T-helper 2 cell (primary cell): ENCODE data around the gene SPRED2.
A peak's percentile ranks its signal among the peaks of the same experiment; 100 is the strongest.

Source experiments
- DNase-seq, 5 experiments: peaks; one replicate each; pipeline versions ENCODE4 v3.0.0 to v3.0.0-alpha.2; 2012 to 2022

Gene SPRED2

DNA sequence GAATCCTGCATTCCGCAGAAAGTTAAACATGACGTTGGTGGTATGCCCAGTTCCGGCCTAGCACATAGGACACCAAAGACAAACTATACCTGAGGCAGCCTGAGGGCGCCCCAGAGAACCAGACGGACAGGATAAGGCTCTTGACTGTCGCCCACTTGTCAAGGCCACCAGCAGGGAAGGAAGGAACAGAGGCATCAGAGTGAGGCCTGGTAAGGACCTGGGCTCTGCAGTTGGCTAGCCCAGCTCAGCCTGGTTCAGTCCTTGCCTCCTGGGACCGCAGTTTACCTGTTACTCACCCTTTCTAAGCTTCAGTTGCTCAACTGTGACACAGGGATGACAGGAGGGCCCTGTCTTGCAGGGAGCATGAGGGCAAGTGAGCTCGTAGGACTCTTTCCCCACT is 122.7 kb downstream of the SPRED2 start:
- DNase-seq: no peak

DNA sequence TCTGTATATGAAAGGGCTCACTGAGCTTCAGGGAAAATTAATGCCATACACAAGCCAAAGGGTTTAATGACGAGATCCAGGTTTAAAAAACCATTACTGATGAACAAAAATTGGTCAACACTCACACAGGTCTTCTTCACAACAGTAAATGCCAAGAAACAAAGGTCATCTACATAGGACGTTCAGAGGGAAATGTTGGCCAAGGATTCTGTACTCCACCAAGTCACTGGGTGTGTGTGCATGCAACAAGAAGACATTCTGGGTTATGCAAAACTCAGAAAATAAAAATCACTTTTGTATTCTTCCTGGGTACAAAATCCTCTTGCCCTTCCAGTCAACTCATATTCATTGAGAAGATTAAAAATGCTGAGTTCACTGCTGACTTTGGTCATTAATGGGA is 126.5 kb downstream of the SPRED2 start:
- DNase-seq: no peak

DNA sequence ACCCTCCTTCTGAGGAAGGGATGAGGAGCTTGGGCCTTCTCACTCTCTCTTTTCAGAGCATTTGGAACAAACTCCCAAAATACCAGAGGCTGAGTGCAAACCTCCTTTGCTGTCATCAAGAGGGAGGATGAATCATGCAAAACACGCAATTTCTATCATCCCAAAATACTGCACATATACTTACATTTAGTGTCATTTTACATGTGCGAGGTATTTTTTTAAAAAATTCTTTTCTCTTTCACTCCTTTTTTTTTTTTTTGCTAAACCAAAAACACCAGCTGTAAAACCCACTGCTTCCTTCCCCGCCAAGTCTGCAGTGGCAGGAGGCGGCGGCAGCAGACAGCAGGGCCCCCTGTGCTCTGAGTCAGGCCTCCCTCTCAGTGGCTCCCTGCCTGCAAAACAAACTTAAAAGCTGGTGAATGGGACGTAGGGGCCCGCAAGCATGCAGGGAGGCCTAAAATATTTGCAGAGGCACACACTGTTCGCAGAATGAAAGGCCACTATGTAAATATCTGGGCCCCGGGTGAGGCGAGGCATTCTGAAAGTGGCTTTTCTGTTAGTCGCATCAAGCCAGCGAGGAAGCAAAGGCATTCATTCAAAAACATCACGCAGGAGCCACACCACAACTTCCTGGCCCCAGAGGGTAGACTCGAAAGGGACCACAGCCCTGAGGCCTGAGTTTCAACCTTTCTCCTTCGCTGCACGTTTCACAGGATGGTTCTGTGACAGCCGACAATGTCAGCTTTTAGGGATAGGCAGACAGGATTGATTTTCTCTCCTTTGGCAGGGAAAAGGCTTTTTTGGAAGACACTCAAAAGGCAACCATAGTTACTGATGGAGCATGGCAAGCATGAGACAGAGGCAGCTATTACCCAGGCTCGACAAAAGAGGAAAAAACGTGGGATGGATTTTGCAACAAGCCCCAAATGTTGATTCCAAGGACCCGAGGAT is 131.4 kb downstream of the SPRED2 start:
- peak in 4 of 5 experiments; percentile 26 to 93 (median 71) for DNase-seq

- DNase-seq: no peak
Observed at GRCh38 chr2:65300134-65300760, 132.2 kb downstream of the SPRED2 start.

GRCh38 chr2:65299246-65299645 is 133.2 kb downstream of the SPRED2 start:
- peak in 2 of 5 experiments; percentile 29 to 55 for DNase-seq

DNA sequence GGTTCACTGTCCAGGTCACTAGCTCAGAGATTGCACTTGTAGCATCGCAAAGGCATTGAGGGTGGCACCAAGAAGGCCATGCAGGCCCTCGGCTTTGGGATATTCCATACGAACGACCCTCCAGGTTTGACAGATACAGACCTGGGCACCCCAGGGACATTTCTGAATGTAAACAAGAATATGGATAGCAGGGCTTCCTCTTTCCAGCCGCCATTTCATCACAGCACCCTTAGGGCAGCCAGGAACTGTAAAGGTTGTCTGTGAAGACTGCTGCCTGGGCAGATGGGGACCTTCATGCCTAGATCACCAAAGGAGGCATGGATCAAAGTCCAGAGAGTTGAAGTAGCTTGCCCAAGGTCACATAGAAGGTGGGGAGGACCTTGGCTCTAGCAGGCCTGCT is 134.3 kb downstream of the SPRED2 start:
- DNase-seq: no peak

DNA sequence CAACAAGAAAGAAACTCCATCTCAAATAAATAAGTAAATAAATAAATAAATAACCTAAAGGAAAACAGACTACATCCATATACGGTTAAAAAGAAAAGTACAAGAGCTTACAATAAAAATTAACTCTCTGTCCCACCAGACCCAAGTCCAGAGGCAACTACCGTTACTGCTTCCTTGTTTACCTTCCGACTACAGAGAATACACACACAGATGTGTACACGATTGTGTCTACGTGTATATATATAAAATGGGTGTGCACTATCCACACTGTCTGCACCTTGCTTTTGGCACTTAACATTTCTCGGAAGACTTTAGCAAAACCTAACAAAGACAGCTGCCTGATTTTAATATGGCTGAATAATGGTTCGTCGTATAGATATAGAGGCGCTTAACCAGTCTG is 134.9 kb downstream of the SPRED2 start:
- DNase-seq: no peak

DNA sequence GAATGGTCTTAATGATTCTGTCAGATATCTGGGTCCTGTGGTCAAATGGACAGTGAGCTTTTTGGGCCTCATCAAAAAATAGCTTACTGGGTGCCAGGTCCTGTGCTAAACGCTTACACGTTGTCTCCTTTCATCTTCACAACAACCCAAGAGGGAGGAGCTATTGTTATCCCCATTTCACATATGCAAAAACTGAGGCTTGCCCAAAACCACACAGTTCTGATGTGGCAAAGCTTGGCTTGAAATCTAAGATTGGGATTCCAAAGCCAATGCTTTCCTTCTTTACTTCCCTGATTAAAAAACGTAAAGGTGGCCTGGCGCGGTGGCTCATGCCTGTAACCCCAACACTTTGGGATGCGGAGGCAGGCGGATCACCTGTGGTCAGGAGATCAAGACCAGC is 135.4 kb downstream of the SPRED2 start:
- peak in 1 of 5 experiments; percentile 24 for DNase-seq

- no peak for DNase-seq
Observed at GRCh38 chr2:65294701-65295100, 137.7 kb downstream of the SPRED2 start.

DNA sequence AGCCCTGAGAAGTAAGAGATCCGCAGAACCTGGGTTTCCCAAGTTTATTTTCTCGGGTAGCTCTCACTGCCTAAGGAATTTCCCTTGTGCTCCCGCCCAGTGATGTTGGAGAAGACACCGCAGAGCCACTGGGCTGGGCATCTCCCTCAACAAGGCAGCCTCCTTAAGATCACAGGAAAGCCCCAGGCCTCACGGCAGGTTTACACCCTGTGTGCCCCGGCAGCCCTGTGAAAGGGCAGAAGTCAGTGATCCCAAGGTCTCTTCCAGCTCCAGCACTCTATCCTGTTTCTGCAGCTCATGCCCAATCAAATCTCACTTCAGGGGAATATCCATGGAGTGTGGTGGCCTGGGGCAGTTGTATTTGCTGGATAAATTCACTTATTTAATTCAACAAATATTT is 138.3 kb downstream of the SPRED2 start:
- DNase-seq: no peak

DNA sequence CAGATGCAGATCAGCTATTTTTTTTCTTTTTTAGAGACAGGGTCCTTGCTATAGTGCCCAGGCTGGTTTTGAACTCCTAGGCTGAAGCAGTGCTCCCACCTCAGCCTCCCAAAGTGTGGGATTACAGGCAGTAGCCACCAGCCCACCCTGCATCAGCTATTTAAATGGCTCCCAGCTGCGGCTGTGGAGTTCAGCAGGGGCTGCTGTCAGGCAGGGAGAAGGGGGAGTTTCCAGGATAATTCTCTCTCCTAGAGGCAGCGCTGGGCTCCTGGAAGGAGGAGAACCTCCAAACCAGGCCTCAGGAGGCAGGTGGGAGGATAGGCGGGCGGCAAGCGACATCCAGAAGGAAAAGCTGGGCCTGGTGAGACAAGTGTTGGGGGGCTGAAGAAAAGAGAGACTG is 139.0 kb downstream of the SPRED2 start:
- DNase-seq: no peak

DNA sequence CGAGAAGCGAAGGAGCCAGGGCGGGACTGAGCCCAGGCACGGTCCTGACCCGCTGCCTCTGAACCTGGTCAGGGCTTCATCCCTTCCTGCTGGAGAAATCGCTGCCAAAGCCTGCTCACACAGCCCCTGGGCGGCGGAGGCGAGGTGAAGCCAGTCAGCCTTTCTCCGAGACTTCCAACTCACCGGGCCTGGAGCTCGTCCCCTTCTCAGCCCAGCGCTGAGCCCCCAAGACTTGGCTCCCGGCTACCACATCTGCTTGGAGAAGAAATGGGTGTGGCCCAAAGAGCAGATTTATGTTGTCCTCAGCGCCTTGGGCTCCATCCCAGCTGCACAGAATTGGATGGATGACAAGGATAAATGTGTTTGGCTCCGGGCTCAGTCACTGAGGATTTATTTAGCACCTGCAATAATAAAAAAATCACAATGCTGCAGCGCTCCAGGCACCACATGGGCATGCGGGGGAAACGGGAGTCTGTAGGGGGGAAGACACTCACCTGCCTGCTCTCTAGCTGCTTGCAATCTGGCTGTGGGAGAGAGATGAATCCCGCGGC is 139.9 kb downstream of the SPRED2 start:
- no peak for DNase-seq

DNA sequence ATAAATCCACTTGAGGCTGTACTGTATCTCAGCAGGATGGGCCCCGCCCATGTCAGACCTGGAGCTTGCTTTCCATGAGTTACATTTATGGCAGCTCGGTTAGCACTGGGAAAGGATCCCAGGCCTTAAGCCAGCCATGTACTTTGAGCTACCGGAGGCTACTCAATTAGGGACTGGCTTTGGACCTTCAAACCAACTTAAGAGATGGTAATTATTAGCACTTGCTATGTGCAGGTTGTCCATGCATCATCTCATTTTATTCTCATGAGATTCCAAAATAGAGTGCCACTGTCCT is 140.3 kb downstream of the SPRED2 start:
- DNase-seq: no peak

- DNase-seq: no peak
Observed at GRCh38 chr2:65291216-65292105, 140.9 kb downstream of the SPRED2 start.

DNA sequence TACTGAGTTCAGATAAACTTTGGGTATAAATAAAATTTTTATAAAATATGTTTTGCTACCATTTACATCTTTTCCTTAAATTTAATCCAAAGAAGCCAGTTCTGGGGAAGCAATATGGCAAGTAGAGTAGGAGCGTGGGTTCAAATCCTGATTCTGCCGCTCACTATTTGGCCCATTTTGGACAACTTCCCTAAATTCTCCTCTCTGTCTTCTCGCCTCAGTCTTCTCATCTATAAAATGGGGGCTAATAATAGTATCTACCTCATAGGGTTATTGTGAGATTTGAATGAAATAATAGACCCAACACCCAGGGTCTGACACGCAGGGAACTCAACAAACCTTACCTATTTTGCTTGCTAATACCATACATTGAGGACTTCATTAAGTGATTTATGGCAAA is 145.0 kb downstream of the SPRED2 start:
- no peak for DNase-seq

DNA sequence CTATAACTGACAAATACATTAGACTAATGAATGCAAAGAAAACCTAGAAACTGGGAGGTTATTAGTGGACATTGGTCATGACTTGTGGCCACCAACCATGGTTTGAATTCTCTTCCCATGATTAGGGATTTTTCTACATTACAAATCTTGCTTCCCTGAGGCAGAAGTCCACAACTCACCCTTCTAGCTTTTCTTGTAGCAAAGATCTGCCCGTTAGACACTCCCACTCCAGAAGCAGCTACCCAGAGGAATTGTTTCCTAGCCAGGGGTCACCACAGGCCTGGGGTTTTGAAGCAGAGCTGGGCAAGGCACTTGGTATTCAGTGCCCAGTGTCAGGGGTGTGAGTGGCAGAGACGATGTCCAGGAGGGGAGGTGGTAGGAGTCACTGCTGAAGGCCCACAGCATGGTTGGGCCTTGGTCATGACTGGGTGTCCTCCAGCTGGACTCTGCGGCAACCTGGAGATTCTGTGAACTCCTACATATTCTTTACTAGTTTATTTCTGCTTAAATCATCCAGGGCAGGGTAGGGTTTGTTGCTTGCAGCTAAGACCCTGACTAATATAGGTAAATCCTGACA is 149.8 kb downstream of the SPRED2 start:
- no peak for DNase-seq

GRCh38 chr2:65281627-65282351 is 150.6 kb downstream of the SPRED2 start:
- no peak for DNase-seq

- DNase-seq: no peak
Observed at GRCh38 chr2:65279756-65280155, 152.6 kb downstream of the SPRED2 start.

DNA sequence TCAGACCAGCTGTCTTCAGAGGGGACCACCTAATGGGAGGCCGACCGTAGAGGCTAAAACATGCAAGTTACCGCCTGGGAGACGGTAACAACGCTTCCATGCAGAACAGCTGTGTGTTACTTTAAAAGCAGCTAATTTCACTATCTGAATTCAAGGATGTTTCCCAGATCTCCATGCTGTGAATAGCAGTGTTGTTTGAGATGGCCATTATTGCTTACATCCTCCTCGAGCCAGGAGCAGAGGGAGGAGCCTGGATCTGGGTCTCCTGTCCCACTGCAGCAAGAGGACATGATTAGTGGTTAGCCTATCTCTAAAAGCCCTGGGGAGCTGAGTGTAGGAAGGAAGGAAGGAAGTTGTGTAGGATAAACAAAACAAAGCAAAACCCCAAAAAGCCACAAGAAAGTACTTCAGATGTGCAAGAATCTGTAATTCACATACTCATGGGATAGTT is 153.8 kb downstream of the SPRED2 start:
- no peak for DNase-seq

DNA sequence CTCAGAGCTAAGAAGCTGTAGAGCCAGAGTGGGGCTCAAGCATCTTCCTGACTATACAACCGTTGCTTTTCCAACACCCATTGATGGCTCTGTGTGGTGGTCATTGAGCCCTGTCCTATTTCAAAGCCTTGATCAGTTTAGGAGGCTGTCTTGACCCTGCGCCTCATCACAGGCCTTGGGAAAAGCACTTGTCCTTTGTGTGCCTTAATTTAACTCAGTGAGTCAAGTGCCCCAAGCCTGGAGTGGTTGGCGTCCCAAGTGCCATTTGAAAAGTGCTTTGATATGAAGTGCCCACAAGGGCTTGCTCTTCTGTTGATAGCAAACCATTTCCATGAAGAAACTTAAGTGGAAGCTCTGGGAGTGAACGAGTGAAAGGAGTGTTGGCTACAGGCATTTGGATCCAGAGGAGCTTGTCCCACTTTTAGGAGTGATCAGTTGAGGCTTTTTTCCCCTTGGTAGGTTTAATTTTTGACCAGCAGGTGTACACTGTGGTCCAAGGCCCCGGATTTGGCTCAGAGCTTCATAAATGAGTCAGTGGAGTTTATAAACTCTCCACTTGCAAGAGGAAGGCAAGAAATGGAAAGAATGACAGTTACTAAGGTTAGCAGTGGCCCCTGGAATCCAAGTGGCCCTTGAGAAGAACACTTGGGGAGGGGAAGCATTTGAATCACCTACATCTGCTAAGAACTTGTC is 154.5 kb downstream of the SPRED2 start:
- DNase-seq: no peak

- DNase-seq: no peak
Observed at GRCh38 chr2:65277118-65277517, 155.3 kb downstream of the SPRED2 start.
